Spleen (tissue), 11 donors: Measurements from ENCODE around the gene LCP2. TPM values are rescaled to one million over a fixed set of nuclear protein-coding genes. Genes with fewer than 3 reads are reported as not detected.

Experiments used
- DNase-seq: peaks from one replicate; pipeline ENCODE4 v3.0.0-alpha.2; 2020
- H3K27ac ChIP-seq, 8 donors: fragments of 200-600 bp; sonication (generic) in 7 of 8; 1 replicate in 4 of 8; 2 replicates in 4 of 8; pipeline versions ENCODE4 v1.5.0 to v1.8.0; 2016 to 2021; ENCODE audit warnings: inconsistent platforms in 4 of 8, mild to moderate bottlenecking in 4 of 8, moderate library complexity in 1 of 8
- H3K27me3 ChIP-seq, 7 donors: fragments of 200-600 bp; sonication (generic) in 6 of 7; replicated peaks in 1 of 7; 1 replicate in 4 of 7; 2 replicates in 3 of 7; pipeline versions ENCODE4 v1.5.0 to v1.8.0; 2016 to 2021; ENCODE audit warnings: inconsistent platforms in 3 of 7, mild to moderate bottlenecking in 1 of 7
- H3K36me3 ChIP-seq, 6 donors: fragments of 200-600 bp; sonication (generic) in 5 of 6; 1 replicate in 4 of 6; 2 replicates in 2 of 6; pipeline versions ENCODE4 v1.5.0 to v1.8.0; 2016 to 2021; ENCODE audit warnings: inconsistent platforms in 2 of 6
- H3K4me1 ChIP-seq, 6 donors: fragments of 200-600 bp; sonication (generic) in 5 of 6; 1 replicate in 3 of 6; 2 replicates in 3 of 6; pipeline versions ENCODE4 v1.5.0 to v1.8.0; 2016 to 2021; ENCODE audit warnings: inconsistent platforms in 3 of 6
- H3K4me3 ChIP-seq, 8 donors: fragments of 200-600 bp; sonication (generic) in 7 of 8; 1 replicate in 4 of 8; 2 replicates in 4 of 8; pipeline versions ENCODE4 v1.5.0 to v1.8.0; 2016 to 2021; ENCODE audit warnings: inconsistent platforms in 4 of 8, mild to moderate bottlenecking in 4 of 8, moderate library complexity in 2 of 8
- H3K9me3 ChIP-seq, 8 donors: fragments of 200-600 bp; sonication (generic) in 7 of 8; 1 replicate in 4 of 8; 2 replicates in 4 of 8; pipeline versions ENCODE4 v1.5.0 to v1.8.0; 2016 to 2021; ENCODE audit warnings: inconsistent platforms in 4 of 8
- CTCF ChIP-seq, 11 experiments: fragments of 200-600 bp in 7 of 11; fragments of 450-650 bp in 4 of 11; sonication (generic) in 4 of 11; IDR thresholded peaks in 8 of 11; conservative IDR thresholded peaks in 3 of 11; 1 replicate in 7 of 11; 2 replicates in 4 of 11; pipeline versions ENCODE4 v1.4.0 to v1.8.0; 2016 to 2021; ENCODE audit warnings: antibody characterized with exemption in 11 of 11, inconsistent platforms in 4 of 11, mild to moderate bottlenecking in 1 of 11
- POLR2A ChIP-seq, 3 donors: fragments of 450-650 bp; IDR thresholded peaks; one replicate each; pipeline ENCODE4 v1.5.1; 2017; ENCODE audit warnings: antibody characterized with exemption in 3 of 3, mild to moderate bottlenecking in 1 of 3
- POLR2AphosphoS5 ChIP-seq, 3 donors: sonication (generic); formaldehyde crosslinking; IDR thresholded peaks; one replicate each; pipeline ENCODE4 v1.5.1; 2017; ENCODE audit warnings: antibody characterized with exemption in 3 of 3
- WGBS, 5 donors: extraction: QIAGEN DNeasy Blood & Tissue Kit in 3 of 5; methylation state at CpG; one replicate each; pipeline versions ENCODE4 v1.1.5 to v1.1.7; 2013 to 2018; 5-methylcytosine and 5-hydroxymethylcytosine counted together
- intact Hi-C: fragments of 100-400 bp; cut with DNase I; formaldehyde crosslinking; loops from one replicate; pipeline ENCODE4 v1.15.0; 2023; ENCODE audit warnings: low total_unique reads
- polyA plus RNA-seq, 3 donors: library from polyadenylated mRNA; stranded (reverse); fragments of 200-250 nt; gene quantifications; one replicate each; pipeline ENCODE4 v1.2.1, GENCODE V29; 2013
- total RNA-seq, 7 donors: library from RNA; depleted of rRNA in 3 of 7; stranded (reverse); fragments of >200 nt in 3 of 7; fragmentation: NEBNext Ultra II Directional in 4 of 7; extraction: Animal tissue kit (Norgen Biotek cat#: 25700) in 4 of 7; gene quantifications; one replicate each; pipeline versions ENCODE4 v1.1.0 to v1.2.1, GENCODE V29; 2016 to 2021
- donor health status: healthy with polysubstance abuse.
- donor health status: DM: no; HTN: no; CAD: no; lungs with moderate emphysema.
- donor health status: DM: no; HTN: no; CAD: no.
- donor health status: Bipolar disorder and iron deficiency.
- donor health status: healthy.
- donor health status: DM: no; HTN: no; CAD: no.
- donor health status: DM: yes; HTN: yes; CAD: no.

LCP2 gene
- total and polyA plus RNA-seq, 10 donors = 28.3 to 272 (median 214) TPM

DNA sequence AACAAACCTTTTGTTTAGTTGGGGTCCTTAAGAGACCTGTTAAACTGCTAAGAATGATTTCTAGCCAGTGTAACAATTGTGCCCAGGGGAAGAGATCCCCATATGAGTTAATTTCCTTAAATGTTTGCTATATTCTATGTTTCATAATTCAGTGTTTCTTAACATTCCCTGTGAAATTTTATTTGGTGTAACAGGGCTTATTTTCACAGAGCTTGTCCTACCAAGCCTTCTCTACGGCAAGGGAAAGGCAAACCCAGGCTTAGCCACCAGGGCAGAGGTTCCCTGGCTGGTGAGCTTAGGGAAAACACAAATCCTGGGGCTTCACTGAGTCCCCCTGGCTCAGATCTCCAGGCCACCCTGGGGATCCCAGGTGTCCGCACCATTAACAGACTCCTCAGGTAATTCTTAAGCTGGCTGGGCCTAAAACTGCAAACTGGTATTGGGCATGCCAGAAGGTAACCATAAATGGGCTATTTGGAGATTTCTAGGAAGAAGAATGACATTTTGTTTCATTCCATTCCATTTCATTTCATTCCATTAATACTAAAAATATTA lies 17.0 kb upstream of the LCP2 start:
- Histone ChIP-seq H3K4me1 (peaks cover 22 to 63% (median 45%) of the 10 kb centered on the region in 6 donors), H3K27ac (peak overlapping the region in 7 of 8 donors; percentile 6 to 88 (median 48)), H3K27me3 (no peaks in the 10 kb centered on the region), H3K4me3 (peak overlapping the region in 1 of 8 donors; percentile 51), H3K36me3 (no peaks in the 10 kb centered on the region), H3K9me3 (no peaks in the 10 kb centered on the region)
- intact Hi-C loops = no loop called here
- DNase-seq = peak; percentile 38
- WGBS, 5 donors = 51 to 95% (median 74%) methylated on average over 2 of the region's 2 CpGs
- TF ChIP-seq POLR2AphosphoS5 (IDR thresholded peaks at IDR 0.05) (no peak), POLR2A (IDR thresholded peaks at IDR 0.05) (no peak), CTCF (IDR thresholded peaks at IDR 0.05 in 8 of 11, conservative IDR thresholded peaks at IDR 0.05 in 3 of 11) (no peak)

DNA sequence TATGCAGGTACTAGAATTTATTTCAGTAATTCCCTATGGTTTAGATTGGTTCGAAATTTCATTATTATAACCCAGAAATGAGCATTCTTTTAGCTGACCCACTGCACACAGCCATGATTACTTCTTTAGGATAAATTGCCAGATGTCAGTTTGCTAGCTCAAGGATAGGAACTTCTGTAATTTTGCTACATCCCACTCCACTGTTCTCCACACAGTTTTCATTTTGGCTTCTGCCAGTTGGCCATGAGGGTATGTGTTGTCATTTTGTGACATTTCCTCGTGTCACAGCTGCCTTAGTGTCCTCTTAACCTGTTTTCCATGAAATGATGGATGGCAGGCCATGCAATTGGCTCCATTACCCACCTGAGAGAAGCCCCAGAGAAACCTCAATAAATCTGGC lies 16.2 kb upstream of the LCP2 start:
- Histone ChIP-seq H3K27ac (peak overlapping the region in 6 of 8 donors; percentile 6 to 88 (median 72)), H3K4me1 (peaks cover 22 to 71% (median 47%) of the 10 kb centered on the region in 6 donors), H3K4me3 (peak overlapping the region in 1 of 8 donors; percentile 51), H3K27me3 (no peaks in the 10 kb centered on the region), H3K36me3 (no peaks in the 10 kb centered on the region), H3K9me3 (no peaks in the 10 kb centered on the region)
- WGBS, 5 donors = 54 to 85% (median 75%) methylated on average over 2 of the region's 2 CpGs
- TF ChIP-seq POLR2A (IDR thresholded peaks at IDR 0.05) (no peak), POLR2AphosphoS5 (IDR thresholded peaks at IDR 0.05) (no peak)
- no peak for DNase-seq
- intact Hi-C loops = no loop called here

DNA sequence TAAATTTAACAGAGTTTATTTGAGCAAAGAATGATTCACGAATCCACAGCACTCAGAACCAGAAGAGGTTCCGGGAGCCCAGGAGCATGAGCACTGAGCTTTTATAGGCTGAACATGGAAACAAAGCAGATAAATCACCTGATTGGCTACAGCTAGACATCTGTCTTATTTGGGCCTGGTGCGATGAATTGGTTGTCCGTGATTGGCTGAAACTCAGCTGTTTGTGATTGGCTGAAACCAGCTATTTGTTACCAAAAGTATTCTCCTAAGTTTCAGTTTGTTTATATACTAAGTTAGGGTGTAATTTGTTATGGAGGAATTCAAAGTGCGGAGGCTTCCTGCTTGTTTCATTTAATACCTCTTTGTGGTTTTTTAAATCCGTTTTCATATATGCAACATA lies 15.8 kb upstream of the LCP2 start:
- H3K36me3 ChIP-seq = no peaks in the 10 kb centered on the region
- DNase-seq = no peak

DNA sequence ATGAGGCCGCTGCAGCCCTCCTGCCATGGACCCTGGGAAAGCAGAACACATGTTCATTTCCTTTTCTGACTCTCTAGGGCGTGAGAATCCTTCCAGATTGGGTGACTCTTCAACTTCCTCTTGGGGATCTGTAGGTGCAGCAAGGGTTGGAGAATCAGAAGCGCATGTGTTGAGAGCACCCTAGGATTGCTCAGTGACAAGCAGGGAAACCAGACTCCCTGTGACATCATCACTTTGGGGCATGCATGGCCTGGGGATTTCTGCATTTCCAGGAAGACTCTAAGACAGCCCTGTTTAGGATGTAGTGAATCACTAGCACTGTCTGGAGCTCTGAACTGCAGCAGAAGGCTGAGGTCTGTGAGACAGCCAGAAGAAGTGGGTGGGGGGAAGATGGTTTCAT lies 15.1 kb upstream of the LCP2 start:
- Histone ChIP-seq H3K4me1 (peaks cover 22 to 82% (median 49%) of the 10 kb centered on the region in 6 donors), H3K27me3 (no peaks in the 10 kb centered on the region), H3K9me3 (no peaks in the 10 kb centered on the region), H3K36me3 (no peaks in the 10 kb centered on the region), H3K4me3 (peak overlapping the region in 1 of 8 donors; percentile 51), H3K27ac (peak overlapping the region; percentile 15 to 88 (median 69))
- TF ChIP-seq POLR2A (IDR thresholded peaks at IDR 0.05) (no peak), POLR2AphosphoS5 (IDR thresholded peaks at IDR 0.05) (peak in 1 of 3 donors; percentile 44)
- intact Hi-C loops = no loop called here
- DNase-seq = no peak
- WGBS, 5 donors = 8 to 33% (median 29%) methylated on average over 3 of the region's 3 CpGs

More for the DNA sequence above, 15.8 kb upstream of the LCP2 start:
- H3K27ac ChIP-seq = peak overlapping the region; percentile 15 to 88 (median 69)
- TF ChIP-seq POLR2AphosphoS5 (IDR thresholded peaks at IDR 0.05) = no peak
- no peak for TF ChIP-seq CTCF (IDR thresholded peaks at IDR 0.05 in 8 of 11, conservative IDR thresholded peaks at IDR 0.05 in 3 of 11)
- no peak for TF ChIP-seq POLR2A (IDR thresholded peaks at IDR 0.05)
- H3K27me3 ChIP-seq = no peaks in the 10 kb centered on the region
- H3K4me1 ChIP-seq = peaks cover 22 to 76% (median 47%) of the 10 kb centered on the region in 6 donors
- intact Hi-C loops = no loop called here
- WGBS, 5 donors = 49 to 69% (median 60%) methylated on average over 6 of the region's 6 CpGs
- H3K4me3 ChIP-seq = peak overlapping the region in 1 of 8 donors; percentile 51
- no peaks in the 10 kb centered on the region for H3K9me3 ChIP-seq

DNA sequence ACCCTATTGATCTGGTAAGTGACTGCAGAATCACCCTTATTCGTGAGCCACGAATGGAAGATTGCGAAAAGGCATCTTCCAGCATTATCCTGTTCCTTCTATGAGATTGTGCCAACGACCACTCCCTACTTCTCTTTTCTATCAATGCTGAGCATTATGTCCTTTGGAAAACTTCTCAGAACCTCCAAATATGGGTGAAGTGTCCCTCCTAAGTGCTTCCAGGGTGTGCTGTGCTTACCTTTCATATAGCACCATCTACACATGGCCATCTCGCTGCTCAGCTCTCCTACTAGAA lies 14.7 kb upstream of the LCP2 start:
- intact Hi-C loops = no loop called here
- Histone ChIP-seq H3K27ac (peak overlapping the region; percentile 15 to 88 (median 69)), H3K36me3 (no peaks in the 10 kb centered on the region), H3K4me1 (peaks cover 22 to 87% (median 51%) of the 10 kb centered on the region in 6 donors), H3K4me3 (peak overlapping the region in 1 of 8 donors; percentile 51), H3K9me3 (no peaks in the 10 kb centered on the region), H3K27me3 (no peaks in the 10 kb centered on the region)
- DNase-seq = no peak
- TF ChIP-seq POLR2A (IDR thresholded peaks at IDR 0.05) = no peak
- no peak for TF ChIP-seq CTCF (IDR thresholded peaks at IDR 0.05 in 8 of 11, conservative IDR thresholded peaks at IDR 0.05 in 3 of 11)
- no peak for TF ChIP-seq POLR2AphosphoS5 (IDR thresholded peaks at IDR 0.05)
- WGBS, 5 donors = 63 to 93% (median 77%) methylated on average over 5 of the region's 5 CpGs
